Stomach (tissue), 19 donors: ENCODE data around the gene MEIKIN. TPM values are rescaled to one million over a fixed set of nuclear protein-coding genes. Genes with fewer than 3 reads are reported as not detected.

Source experiments
- DNase-seq, 2 donors: peaks; one replicate each; pipeline versions ENCODE4 v3.0.0 to v3.0.0-alpha.2; 2013 to 2019
- H3K27ac ChIP-seq, 5 donors: fragments of 200-600 bp in 4 of 5; sonication (generic) in 4 of 5; one replicate each; pipeline ENCODE4 v1.5.1; 2013 to 2019; ENCODE audit warnings: mild to moderate bottlenecking in 1 of 5, moderate library complexity in 1 of 5
- H3K27me3 ChIP-seq, 3 donors: fragments of 200-600 bp; sonication (generic); one replicate each; pipeline ENCODE4 v1.5.1; 2017 to 2019; ENCODE audit warnings: mixed run types in 1 of 3
- H3K36me3 ChIP-seq, 4 donors: fragments of 200-600 bp; sonication (generic); 1 replicate in 3 of 4; 2 replicates in 1 of 4; pipeline ENCODE4 v1.5.1; 2016 to 2019
- H3K4me1 ChIP-seq, 4 donors: fragments of 200-600 bp; sonication (generic); one replicate each; pipeline ENCODE4 v1.5.1; 2016 to 2019
- H3K4me3 ChIP-seq, 4 donors: fragments of 200-600 bp; sonication (generic) in 3 of 4; one replicate each; pipeline ENCODE4 v1.5.1; 2016 to 2019; ENCODE audit warnings: mild to moderate bottlenecking in 1 of 4
- H3K9me3 ChIP-seq, 4 donors: fragments of 200-600 bp; sonication (generic); one replicate each; pipeline ENCODE4 v1.5.1; 2016 to 2019
- CTCF ChIP-seq, 7 experiments: fragments of 450-650 bp in 4 of 7; fragments of 200-600 bp in 3 of 7; sonication (generic) in 3 of 7; IDR thresholded peaks; one replicate each; pipeline ENCODE4 v1.5.1; 2016 to 2019; ENCODE audit warnings: antibody characterized with exemption in 7 of 7, control low read depth in 2 of 7, mild to moderate bottlenecking in 1 of 7
- EP300 ChIP-seq: sonication (generic); formaldehyde crosslinking; IDR thresholded peaks from one replicate; pipeline ENCODE4 v1.6.1; 2017; ENCODE audit warnings: antibody characterized with exemption
- POLR2A ChIP-seq, 4 donors: fragments of 450-650 bp; IDR thresholded peaks; one replicate each; pipeline ENCODE4 v1.6.1; 2016; ENCODE audit warnings: antibody characterized with exemption in 4 of 4, control low read depth in 2 of 4, mild to moderate bottlenecking in 1 of 4, moderate library complexity in 1 of 4
- POLR2AphosphoS5 ChIP-seq, 3 donors: sonication (generic); formaldehyde crosslinking; IDR thresholded peaks; one replicate each; pipeline ENCODE4 v1.6.1; 2016; ENCODE audit warnings: antibody characterized with exemption in 3 of 3
- WGBS, 5 donors: extraction: QIAGEN DNeasy Blood & Tissue Kit in 3 of 5; methylation state at CpG; one replicate each; pipeline versions ENCODE4 v1.1.5 to v1.1.7; 2013 to 2018; 5-methylcytosine and 5-hydroxymethylcytosine counted together
- intact Hi-C: fragments of 100-400 bp; cut with DNase I; formaldehyde crosslinking; loops from one replicate; pipeline ENCODE4 v1.15.1; 2023; ENCODE audit warnings: low total_unique reads
- long read RNA-seq, 10 donors: transcript quantifications; one replicate each; lab custom pipeline, GENCODE V29; 2026
- polyA plus RNA-seq, 3 donors: library from polyadenylated mRNA; stranded (reverse); fragments of 200-250 nt; gene quantifications; one replicate each; pipeline ENCODE4 v1.2.3, GENCODE V29; 2013
- total RNA-seq, 5 donors: library from RNA; depleted of rRNA; stranded (reverse); fragments of >200 nt; gene quantifications; one replicate each; pipeline versions ENCODE4 v1.1.0 to v1.2.3, GENCODE V29; 2014 to 2016
- donor health status: healthy with polysubstance abuse.
- donor health status: Bipolar disorder and iron deficiency.
- donor health status: healthy.

MEIKIN gene
- under 1 TPM in 1 of 5 donors, not detected in 4; 0.37 TPM for total RNA-seq
- not detected for polyA plus RNA-seq
- long read RNA-seq, donor 1: 0 reads
- long read RNA-seq, donor 2: 0 reads
- long read RNA-seq, donor 3: 0 reads
- long read RNA-seq, donor 4: 0 reads
- long read RNA-seq, donor 5: 0 reads
- long read RNA-seq, donor 6: 0 reads
- long read RNA-seq, donor 7: 0 reads
- long read RNA-seq, donor 8: 0 reads
- long read RNA-seq, donor 9: 0 reads
- long read RNA-seq, donor 10: 0 reads

- DNase-seq: peak in 1 of 2 donors; percentile 19
- WGBS, 5 donors: 76 to 89% (median 77%) methylated on average over 22 to 24 of the region's 24 CpGs
- TF ChIP-seq POLR2AphosphoS5 (IDR thresholded peaks at IDR 0.05): no peak
- no peak for TF ChIP-seq POLR2A (IDR thresholded peaks at IDR 0.05)
- no peak for TF ChIP-seq CTCF (IDR thresholded peaks at IDR 0.05)
- TF ChIP-seq EP300: no peak
These were observed at the start of gene MEIKIN for GRCh38 chr5:131945551-131946168. Gene MEIKIN, minus strand, starts transcription at chr5:131945663. Its CDS starts 158 bp downstream, at chr5:131945505.

GRCh38 chr5:131994533-131995226 lies 49.2 kb upstream of the MEIKIN start:
- no peak overlapping the region for H3K4me3 ChIP-seq
- intact Hi-C loops: no loop called here
- no peaks in the 10 kb centered on the region for H3K9me3 ChIP-seq
- H3K4me1 ChIP-seq: peaks cover 4 to 21% (median 11%) of the 10 kb centered on the region in 4 donors
- WGBS, 5 donors: 59 to 84% (median 74%) methylated on average over 4 to 7 of the region's 7 CpGs
- H3K27ac ChIP-seq: no peak overlapping the region
- no peaks in the 10 kb centered on the region for H3K36me3 ChIP-seq
- no peak for DNase-seq
- no peak for TF ChIP-seq POLR2A (IDR thresholded peaks at IDR 0.05)
- TF ChIP-seq CTCF (IDR thresholded peaks at IDR 0.05): no peak
- TF ChIP-seq POLR2AphosphoS5 (IDR thresholded peaks at IDR 0.05): no peak
- no peak for TF ChIP-seq EP300
- no peaks in the 10 kb centered on the region for H3K27me3 ChIP-seq

More at GRCh38 chr5:131945551-131946168, at the start of gene MEIKIN:
- H3K36me3 ChIP-seq: no peaks in the 10 kb centered on the region
- H3K4me1 ChIP-seq: no peaks in the 10 kb centered on the region
- H3K27ac ChIP-seq: no peak within 1 kb of the TSS
- no peak within 1 kb of the TSS for H3K4me3 ChIP-seq
- no peaks in the 10 kb centered on the region for H3K27me3 ChIP-seq
- H3K9me3 ChIP-seq: no peaks in the 10 kb centered on the region
- intact Hi-C loops: no loop called here

DNA sequence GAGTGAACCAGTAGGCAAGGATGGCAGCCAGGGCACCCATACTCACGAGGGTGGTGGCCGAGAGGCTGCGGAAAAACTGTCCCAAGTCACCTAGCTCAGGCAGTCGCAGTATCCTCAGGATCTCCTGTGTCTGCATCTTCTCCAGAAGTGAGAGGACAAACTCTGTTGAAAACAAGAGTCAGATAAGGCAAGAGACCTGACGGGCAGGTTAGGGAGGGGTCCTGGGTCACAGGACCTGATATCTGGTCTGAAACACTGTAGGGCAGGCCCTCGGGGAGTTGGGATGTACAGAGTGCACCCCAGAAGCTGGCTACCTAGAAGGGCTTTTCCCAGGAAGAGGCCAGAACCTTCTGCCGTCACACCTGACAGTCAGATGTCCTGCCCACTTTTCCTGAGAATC lies 48.6 kb upstream of the MEIKIN start:
- Histone ChIP-seq H3K4me1 (peaks cover 4 to 16% (median 11%) of the 10 kb centered on the region in 4 donors), H3K36me3 (no peaks in the 10 kb centered on the region), H3K4me3 (no peak overlapping the region), H3K27ac (no peak overlapping the region), H3K9me3 (no peaks in the 10 kb centered on the region), H3K27me3 (no peaks in the 10 kb centered on the region)
- no peak for DNase-seq
- WGBS, 5 donors: 78 to 87% (median 81%) methylated on average over 7 of the region's 7 CpGs
- intact Hi-C loops: no loop called here
- TF ChIP-seq CTCF (IDR thresholded peaks at IDR 0.05) (no peak), POLR2AphosphoS5 (IDR thresholded peaks at IDR 0.05) (no peak), POLR2A (IDR thresholded peaks at IDR 0.05) (no peak), EP300 (no peak)

DNA sequence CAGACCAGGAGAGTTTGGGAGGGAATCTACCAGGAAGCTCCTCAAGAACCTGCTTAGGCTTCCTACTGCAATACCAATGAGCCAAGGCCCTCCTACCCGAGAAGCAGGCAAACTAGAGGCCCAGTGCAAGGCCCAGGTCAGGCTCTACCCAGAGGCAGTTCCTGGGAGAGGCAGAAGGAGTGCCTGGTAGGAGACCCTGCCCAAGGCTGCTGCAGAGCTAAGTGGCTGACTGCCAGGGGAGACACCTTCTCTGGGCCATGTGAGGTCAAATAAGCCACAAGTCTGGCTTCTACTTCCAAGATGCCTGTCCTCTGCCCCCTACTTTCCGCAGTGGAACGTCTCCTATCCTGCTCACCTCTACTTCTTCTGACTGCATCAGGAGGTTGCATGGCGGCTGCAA lies 48.2 kb upstream of the MEIKIN start:
- no peak for DNase-seq
- Histone ChIP-seq H3K4me1 (peaks cover 4 to 16% (median 11%) of the 10 kb centered on the region in 4 donors), H3K36me3 (no peaks in the 10 kb centered on the region), H3K4me3 (no peak overlapping the region), H3K27me3 (no peaks in the 10 kb centered on the region), H3K9me3 (no peaks in the 10 kb centered on the region), H3K27ac (no peak overlapping the region)
- 82 to 100% (median 96%) methylated on average over 3 to 4 of the region's 4 CpGs for WGBS, 5 donors
- no peak for TF ChIP-seq EP300
- no peak for TF ChIP-seq POLR2AphosphoS5 (IDR thresholded peaks at IDR 0.05)
- no peak for TF ChIP-seq CTCF (IDR thresholded peaks at IDR 0.05)
- TF ChIP-seq POLR2A (IDR thresholded peaks at IDR 0.05): no peak
- intact Hi-C loops: no loop called here
